Measurements from ENCODE around the gene RNF151. TPM values are rescaled to one million over a fixed set of nuclear protein-coding genes. Genes with fewer than 3 reads are reported as not detected.

RNF151 gene
- total and polyA plus RNA-seq, 2 of the 13 experiments (the other 11 are each of a cell fraction or from before 2014, with no cell fraction given), result not detected

GRCh38 chr16:1965396-1966001, 1.2 kb upstream of the RNF151 start:
- in situ Hi-C loops (cut with HindIII; ENCODE audit: extremely low pct_ligation_motif_present, low pct_unique_long_range_greater_than_20kb), result no loop called here
- Histone ChIP-seq H3K79me2 (ENCODE audit: insufficient read depth, low read length) (peaks cover 33% of the 10 kb centered on the region), H3K9me3 (ENCODE audit: low read length) (no peaks in the 10 kb centered on the region), H4K20me1 (ENCODE audit: insufficient read depth, low read length) (peaks cover 34% of the 10 kb centered on the region), H2AFZ (ENCODE audit: low read length) (no peak overlapping the region), H3K4me1 (ENCODE audit: insufficient read depth, low read length) (peaks cover 41% of the 10 kb centered on the region), H3K36me3 (replicated peaks in 1 of 2; ENCODE audit: control insufficient read depth in 1 of 2, insufficient read depth in 2 of 2, low read length in 2 of 2) (peaks cover 3 to 19% of the 10 kb centered on the region in 2 experiments; a peak in 3 of 5 replicates), H3K27ac (ENCODE audit: extremely low read length, insufficient read depth, low read length) (peak overlapping the region; percentile 73), H3K4me3 (replicated peaks in 1 of 3; ENCODE audit: insufficient read depth in 1 of 3, low read depth in 2 of 3, low read length in 3 of 3) (peak overlapping the region; percentile 84 to 94 (median 92)), H3K4me2 (ENCODE audit: low read depth, low read length) (peak overlapping the region; percentile 100), H3K27me3 (ENCODE audit: control insufficient read depth in 1 of 2, insufficient read depth in 2 of 2, low read length in 2 of 2) (no peaks in the 10 kb centered on the region; a peak in 1 of 5 replicates), H3K9ac (ENCODE audit: insufficient read depth, low read depth, low read length) (peak overlapping the region; percentile 96)
- FAIRE-seq, result no peak
- TSS peak; percentile 84 for BruUV-seq (replicated peaks)
- ChIA-PET CTCF (ENCODE audit: low intra/inter-chr PET ratio, low total read pairs) (no interaction called here), POLR2A (interaction anchor here (0.8 to 3.1 kb wide), 46 partner anchors 8 to 536 kb away, joined by 3 to 131 read pairs (median 7); partner anchors contain the start of genes ECI1, EME2, FAHD1 and GFER)
- no peak for DNase-seq (ENCODE audit: low spot score)
- WGBS (ENCODE audit: low lambda C conversion rate), result 2% methylated on average over 13 of the region's 24 CpGs
- no peak for ATAC-seq
- intact Hi-C loops (cut with micrococcal nuclease; ENCODE audit: unreplicated experiment), result no loop called here
- 0 out of 2 replicates have a peak, but pooled peaks have one; percentile 54 for TF ChIP-seq ZNF318 (CRISPR knock-in tag; IDR thresholded peaks at IDR 0.05)
- peak; percentile 21; the same call in 1 of the 2 replicates for TF ChIP-seq ZNF30 (CRISPR knock-in tag; IDR thresholded peaks at IDR 0.05)
- no peak for TF ChIP-seq PRMT3 (CRISPR knock-in tag; IDR thresholded peaks at IDR 0.05; ENCODE audit: borderline replicate concordance, low read depth)
- TF ChIP-seq NR0B2 (CRISPR knock-in tag; IDR thresholded peaks at IDR 0.05), result peak; percentile 67; the same call in 1 of the 2 replicates
- TF ChIP-seq ZNF710 (CRISPR knock-in tag; IDR thresholded peaks at IDR 0.05; ENCODE audit: borderline replicate concordance), result 0 out of 2 replicates have a peak, but pooled peaks have one; percentile 0
- TF ChIP-seq POLR2A (IDR thresholded peaks at IDR 0.05; ENCODE audit: insufficient read depth in 1 of 2, low read depth in 2 of 2, low read length in 2 of 2), result peak in 1 of 2 experiments; percentile 18; a peak in 2 of 4 replicates
- 0 out of 2 replicates have a peak, but pooled peaks have one; percentile 20 for TF ChIP-seq BCL3 (CRISPR knock-in tag; IDR thresholded peaks at IDR 0.05)
- TF ChIP-seq SMAD3 (CRISPR knock-in tag; IDR thresholded peaks at IDR 0.05), result no peak
- 0 out of 2 replicates have a peak, but pooled peaks have one; percentile 0 for TF ChIP-seq CBFB (CRISPR knock-in tag; IDR thresholded peaks at IDR 0.05)

All from HepG2 (cell line).